Measurements from ENCODE around the gene GCLM.
A peak's percentile ranks its signal among the peaks of the same experiment; 100 is the strongest.
"Not testable (repeated sequence)": the region's sequence is repeated elsewhere in the genome, so short reads cannot be mapped to it uniquely, and the experiment has no call there.

GCLM gene

GRCh38 chr1:93937997-93938396, 28.8 kb upstream of the GCLM start:
- no peak overlapping the region for H3K4me3 ChIP-seq (ENCODE audit: low read depth, low read length)
- no peak for DNase-seq (ENCODE audit: low read depth)
- TF ChIP-seq CTCF (conservative IDR thresholded peaks at IDR 0.05; ENCODE audit: low read depth, low read length) = no peak

- H3K4me3 ChIP-seq (ENCODE audit: low read depth, low read length) = no peak overlapping the region
- TF ChIP-seq CTCF (conservative IDR thresholded peaks at IDR 0.05; ENCODE audit: low read depth, low read length) = no peak
- DNase-seq (ENCODE audit: low read depth) = no peak
Observed at GRCh38 chr1:93925206-93925605, 16.0 kb upstream of the GCLM start.

DNA sequence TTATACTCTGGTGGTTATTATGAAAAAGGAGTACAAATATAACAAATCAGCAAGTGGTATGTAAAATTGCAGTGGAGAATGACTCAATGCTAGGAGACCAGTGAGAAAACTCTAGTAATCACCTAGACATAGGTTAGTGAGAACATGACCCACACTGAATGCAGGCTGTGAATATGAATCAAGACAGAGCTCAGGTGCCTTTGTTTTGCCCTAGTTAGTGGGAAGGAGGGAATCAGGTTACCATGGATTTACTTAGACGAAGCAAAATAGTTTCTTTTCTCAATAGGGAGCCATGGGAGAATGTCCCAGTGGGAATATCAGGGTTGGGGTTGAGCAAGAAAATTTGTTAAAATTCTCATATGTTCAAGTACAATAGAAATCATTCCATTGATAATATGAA, 10.6 kb upstream of the GCLM start:
- no peak overlapping the region for H3K4me3 ChIP-seq (ENCODE audit: low read depth, low read length)
- no peak for TF ChIP-seq CTCF (conservative IDR thresholded peaks at IDR 0.05; ENCODE audit: low read depth, low read length)
- no peak for DNase-seq (ENCODE audit: low read depth)

DNA sequence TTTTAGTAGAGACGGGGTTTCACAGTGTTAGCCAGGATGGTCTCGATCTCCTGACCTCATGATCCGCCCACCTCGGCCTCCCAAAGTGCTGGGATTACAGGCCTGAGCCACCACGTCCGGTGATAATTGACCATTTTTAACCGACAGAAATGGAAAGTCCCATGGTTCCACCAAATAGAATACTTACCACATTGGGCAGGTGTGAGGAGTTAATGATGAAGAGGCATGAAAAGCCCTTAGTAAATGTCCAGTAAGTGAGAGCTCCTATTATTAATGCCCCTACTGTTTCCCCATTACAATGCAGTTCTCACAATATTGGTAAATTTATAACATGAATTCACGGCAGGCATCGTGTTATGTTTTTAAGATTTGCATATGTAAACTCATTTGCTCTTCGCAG, 8.1 kb upstream of the GCLM start:
- no peak for TF ChIP-seq CTCF (conservative IDR thresholded peaks at IDR 0.05; ENCODE audit: low read depth, low read length)
- no peak for DNase-seq (ENCODE audit: low read depth)
- H3K4me3 ChIP-seq (ENCODE audit: low read depth, low read length) = no peak overlapping the region

DNA sequence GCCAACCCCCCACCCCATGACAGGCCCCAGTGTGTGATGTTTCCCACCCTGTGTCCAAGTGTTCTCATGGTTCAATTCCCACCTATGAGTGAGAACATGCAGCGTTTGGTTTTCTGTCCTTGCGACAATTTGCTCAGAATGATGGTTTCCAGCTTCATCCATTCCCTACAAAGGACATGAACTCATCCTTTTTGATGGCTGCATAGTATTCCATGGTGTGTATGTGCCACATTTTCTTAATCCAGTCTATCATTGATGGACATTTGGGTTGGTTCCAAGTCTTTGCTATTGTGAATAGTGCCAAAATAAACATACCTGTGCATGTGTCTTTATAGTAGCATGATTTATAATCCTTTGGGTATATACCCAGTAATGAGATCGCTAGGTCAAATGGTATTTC, 1.6 kb upstream of the GCLM start:
- H3K4me3 ChIP-seq (ENCODE audit: low read depth, low read length); DNase-seq (ENCODE audit: low read depth): not testable (repeated sequence)

DNA sequence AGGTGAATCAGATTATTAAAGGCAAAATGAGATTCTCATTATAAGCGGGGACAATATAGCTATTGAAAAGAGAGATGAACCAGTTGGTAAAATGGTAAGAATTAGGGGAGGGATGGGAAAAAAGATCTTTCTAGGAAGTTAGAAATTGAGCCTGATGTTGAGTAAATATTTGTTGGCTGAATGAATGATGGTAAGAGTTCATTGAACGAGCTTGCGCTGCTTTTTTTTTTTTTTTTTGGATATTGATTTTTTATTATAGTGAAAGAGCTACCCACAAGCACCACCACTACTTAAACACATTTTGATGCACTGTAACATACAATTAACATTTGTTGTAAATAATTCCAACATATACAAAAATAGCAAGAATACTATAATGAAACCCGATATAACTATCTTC, 1.1 kb upstream of the GCLM start:
- no peak overlapping the region for H3K4me3 ChIP-seq (ENCODE audit: low read depth, low read length)
- no peak for DNase-seq (ENCODE audit: low read depth)

GRCh38 chr1:93908394-93909145, 660 bp downstream of the GCLM start:
- DNase-seq (ENCODE audit: low read depth) = no peak
- H3K4me3 ChIP-seq (ENCODE audit: low read depth, low read length) = peak overlapping the region; percentile 78
- TF ChIP-seq CTCF (conservative IDR thresholded peaks at IDR 0.05; ENCODE audit: low read depth, low read length) = no peak

More for the DNA sequence above, 1.1 kb upstream of the GCLM start:
- TF ChIP-seq CTCF (conservative IDR thresholded peaks at IDR 0.05; ENCODE audit: low read depth, low read length) = no peak

Data from choroid plexus epithelial cell (primary cell).